ENCODE results near the gene DAD1. TPM values are rescaled to one million over a fixed set of nuclear protein-coding genes. Genes with fewer than 3 reads are reported as not detected.
A peak's percentile ranks its signal among the peaks of the same experiment; 100 is the strongest.

The DAD1 gene
- total RNA-seq, 2 experiments from 2014 or later, result 117 to 154 TPM

DNA sequence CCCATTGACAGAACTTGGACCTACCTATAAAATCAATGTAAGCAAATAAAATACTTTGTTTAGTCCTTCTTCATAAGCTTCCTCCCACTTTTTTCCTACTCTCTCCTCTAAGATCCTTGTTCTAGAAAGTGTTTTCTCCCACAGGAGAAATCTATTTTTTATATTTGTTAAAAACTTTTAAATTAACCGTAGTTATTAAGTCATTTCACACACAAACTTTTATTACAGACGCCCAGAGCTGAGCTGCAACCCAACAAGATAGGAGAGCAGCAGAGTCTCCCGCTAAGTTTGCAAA lies 27.7 kb downstream of the DAD1 start:
- H3K9me3 ChIP-seq (ENCODE audit: low read length), result no peaks in the 10 kb centered on the region
- no peak for DNase-seq (ENCODE audit: low spot score)
- H2AFZ ChIP-seq (ENCODE audit: low read length), result peak overlapping the region; percentile 43; the same call in 1 of the 2 replicates
- H3K9me2 ChIP-seq (ENCODE audit: insufficient read depth, low read length), result no peaks in the 10 kb centered on the region
- POLR2A ChIA-PET, result interaction anchor here (0.6 to 2.6 kb wide), 13 partner anchors 9 to 414 kb away, joined by 3 to 21 read pairs (median 3); no protein-coding TSS in a partner anchor
- peaks cover 28% of the 10 kb centered on the region for H3K36me3 ChIP-seq (ENCODE audit: insufficient read depth, low read length)
- no TSS peak for BruUV-seq (replicated peaks)
- H4K20me1 ChIP-seq (ENCODE audit: insufficient read depth, low read length), result no peaks in the 10 kb centered on the region
- CTCF ChIA-PET (ENCODE audit: unreplicated experiment), result interaction anchor here (0.7 to 2.5 kb wide), 3 partner anchors 9 to 85 kb away, joined by 3 to 9 read pairs (median 3); no protein-coding TSS in a partner anchor
- H3K27ac ChIP-seq (ENCODE audit: low read depth, low read length, poor library complexity, severe bottlenecking), result peak overlapping the region; percentile 83
- TF ChIP-seq EZH2phosphoT487 (IDR thresholded peaks at IDR 0.05; ENCODE audit: borderline replicate concordance, low read depth, low read length), result no peak
- TF ChIP-seq, protein P1, sequence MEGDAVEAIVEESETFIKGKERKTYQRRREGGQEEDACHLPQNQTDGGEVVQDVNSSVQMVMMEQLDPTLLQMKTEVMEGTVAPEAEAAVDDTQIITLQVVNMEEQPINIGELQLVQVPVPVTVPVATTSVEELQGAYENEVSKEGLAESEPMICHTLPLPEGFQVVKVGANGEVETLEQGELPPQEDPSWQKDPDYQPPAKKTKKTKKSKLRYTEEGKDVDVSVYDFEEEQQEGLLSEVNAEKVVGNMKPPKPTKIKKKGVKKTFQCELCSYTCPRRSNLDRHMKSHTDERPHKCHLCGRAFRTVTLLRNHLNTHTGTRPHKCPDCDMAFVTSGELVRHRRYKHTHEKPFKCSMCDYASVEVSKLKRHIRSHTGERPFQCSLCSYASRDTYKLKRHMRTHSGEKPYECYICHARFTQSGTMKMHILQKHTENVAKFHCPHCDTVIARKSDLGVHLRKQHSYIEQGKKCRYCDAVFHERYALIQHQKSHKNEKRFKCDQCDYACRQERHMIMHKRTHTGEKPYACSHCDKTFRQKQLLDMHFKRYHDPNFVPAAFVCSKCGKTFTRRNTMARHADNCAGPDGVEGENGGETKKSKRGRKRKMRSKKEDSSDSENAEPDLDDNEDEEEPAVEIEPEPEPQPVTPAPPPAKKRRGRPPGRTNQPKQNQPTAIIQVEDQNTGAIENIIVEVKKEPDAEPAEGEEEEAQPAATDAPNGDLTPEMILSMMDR (conservative IDR thresholded peaks at IDR 0.05; ENCODE audit: low read length), result no peak
- peaks cover 92% of the 10 kb centered on the region for H3K4me1 ChIP-seq (ENCODE audit: insufficient read depth, low read length, poor library complexity, severe bottlenecking)
- intact Hi-C loops (cut with micrococcal nuclease; ENCODE audit: unreplicated experiment), result no loop called here
- peak overlapping the region; percentile 61 for H3K4me2 ChIP-seq (ENCODE audit: low read length)
- peaks cover 17% of the 10 kb centered on the region; the same call in 1 of the 2 replicates for H3K79me2 ChIP-seq (ENCODE audit: insufficient read depth, low read depth, low read length)
- no peak overlapping the region for H3K4me3 ChIP-seq (ENCODE audit: low read depth, low read length, poor library complexity, severe bottlenecking)

DNA sequence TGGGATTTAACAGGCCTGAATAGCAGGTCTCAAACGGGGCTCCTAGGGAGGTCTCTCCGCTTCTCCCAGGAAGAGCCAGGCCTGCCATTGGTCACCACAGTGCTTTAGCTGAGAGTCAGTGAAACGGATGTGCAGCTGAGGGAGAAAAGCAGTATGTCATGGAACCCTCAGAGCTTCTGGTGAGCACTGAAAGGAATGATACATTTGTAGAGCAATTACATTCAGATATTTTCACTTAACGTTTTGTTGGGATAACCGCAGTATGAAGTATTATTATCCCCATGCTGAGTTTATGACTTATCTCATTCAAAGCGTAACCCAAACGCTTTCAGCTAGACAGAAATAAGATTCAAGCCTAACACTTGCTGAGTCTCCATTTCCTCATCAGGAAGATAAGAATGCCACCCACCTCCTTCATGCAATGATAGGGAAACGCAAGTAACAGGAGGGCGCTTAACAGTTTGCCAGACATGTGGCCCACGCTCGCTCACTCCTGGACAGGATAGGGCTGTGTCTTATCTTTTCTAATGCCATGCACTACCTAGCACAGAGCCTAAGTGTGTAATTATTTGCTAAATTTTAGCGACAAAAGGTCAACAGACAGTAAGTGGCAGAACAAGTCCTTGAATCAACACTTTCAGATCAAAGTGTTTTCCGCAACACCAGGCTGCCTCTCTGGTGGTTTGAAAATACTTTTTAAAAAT lies 28.2 kb downstream of the DAD1 start:
- intact Hi-C loops (cut with micrococcal nuclease; ENCODE audit: unreplicated experiment), result no loop called here
- POLR2A ChIA-PET, result interaction anchor here (0.6 to 2.6 kb wide), 18 partner anchors 10 to 414 kb away, joined by 3 to 21 read pairs (median 3); no protein-coding TSS in a partner anchor
- Histone ChIP-seq H3K9me2 (ENCODE audit: insufficient read depth, low read length) (no peaks in the 10 kb centered on the region), H2AFZ (ENCODE audit: low read length) (peak overlapping the region; percentile 43; the same call in 1 of the 2 replicates), H3K4me1 (ENCODE audit: insufficient read depth, low read length, poor library complexity, severe bottlenecking) (peaks cover 91% of the 10 kb centered on the region), H3K4me2 (ENCODE audit: low read length) (peak overlapping the region; percentile 61), H3K27ac (ENCODE audit: low read depth, low read length, poor library complexity, severe bottlenecking) (peak overlapping the region; percentile 83), H4K20me1 (ENCODE audit: insufficient read depth, low read length) (no peaks in the 10 kb centered on the region), H3K36me3 (ENCODE audit: insufficient read depth, low read length) (peaks cover 23% of the 10 kb centered on the region), H3K4me3 (ENCODE audit: low read depth, low read length, poor library complexity, severe bottlenecking) (no peak overlapping the region), H3K79me2 (ENCODE audit: insufficient read depth, low read depth, low read length) (peaks cover 12% of the 10 kb centered on the region; the same call in 1 of the 2 replicates), H3K9me3 (ENCODE audit: low read length) (no peaks in the 10 kb centered on the region)
- CTCF ChIA-PET (ENCODE audit: unreplicated experiment), result interaction anchor here (0.8 to 2.5 kb wide), 2 partner anchors 9 to 177 kb away, joined by 3 to 9 read pairs; no protein-coding TSS in a partner anchor
- DNase-seq (ENCODE audit: low spot score), result no peak
- no TSS peak for BruUV-seq (replicated peaks)
- TF ChIP-seq, protein P1 (conservative IDR thresholded peaks at IDR 0.05; ENCODE audit: low read length), result no peak
- no peak for TF ChIP-seq EZH2phosphoT487 (IDR thresholded peaks at IDR 0.05; ENCODE audit: borderline replicate concordance, low read depth, low read length)

DNA sequence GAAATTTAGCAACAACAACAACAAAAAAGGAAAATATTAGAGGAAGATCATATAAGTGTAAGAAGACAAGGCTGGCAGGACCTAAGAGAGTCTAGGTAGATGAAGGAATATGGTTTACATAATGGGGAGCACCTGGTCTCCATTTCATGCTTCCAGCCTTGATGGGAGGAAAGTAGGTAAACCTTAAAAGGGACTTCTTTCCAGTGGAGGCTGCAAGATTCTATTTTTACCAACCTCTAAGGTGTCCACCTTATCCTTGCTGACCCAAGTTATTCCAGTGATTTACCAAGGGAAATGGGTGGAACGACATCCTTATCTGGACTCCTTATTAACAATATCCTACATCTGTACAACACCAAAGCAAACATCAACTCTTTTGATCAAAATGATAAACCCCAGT lies 30.0 kb downstream of the DAD1 start:
- H3K27ac ChIP-seq (ENCODE audit: low read depth, low read length, poor library complexity, severe bottlenecking), result peak overlapping the region; percentile 97
- intact Hi-C loops (cut with micrococcal nuclease; ENCODE audit: unreplicated experiment), result loop anchor here (5.0 kb wide), 4 partner anchors 242 to 743 kb away; partner anchors contain the start of genes PPP1R3E and SLC7A7
- H3K9me3 ChIP-seq (ENCODE audit: low read length), result no peaks in the 10 kb centered on the region
- H3K4me2 ChIP-seq (ENCODE audit: low read length), result peak overlapping the region; percentile 79
- H2AFZ ChIP-seq (ENCODE audit: low read length), result peak overlapping the region; percentile 13; the same call in 1 of the 2 replicates
- ChIA-PET POLR2A (interaction anchor here (0.8 to 2.2 kb wide), 4 partner anchors 11 to 292 kb away, joined by 3 to 13 read pairs (median 6); no protein-coding TSS in a partner anchor), CTCF (ENCODE audit: unreplicated experiment) (no interaction called here)
- no peak overlapping the region for H3K4me3 ChIP-seq (ENCODE audit: low read depth, low read length, poor library complexity, severe bottlenecking)
- H3K9me2 ChIP-seq (ENCODE audit: insufficient read depth, low read length), result no peaks in the 10 kb centered on the region
- H4K20me1 ChIP-seq (ENCODE audit: insufficient read depth, low read length), result no peaks in the 10 kb centered on the region
- peaks cover 7% of the 10 kb centered on the region for H3K36me3 ChIP-seq (ENCODE audit: insufficient read depth, low read length)
- no peak for DNase-seq (ENCODE audit: low spot score)
- no peaks in the 10 kb centered on the region for H3K79me2 ChIP-seq (ENCODE audit: insufficient read depth, low read depth, low read length)
- no TSS peak for BruUV-seq (replicated peaks)
- no peak for TF ChIP-seq EZH2phosphoT487 (IDR thresholded peaks at IDR 0.05; ENCODE audit: borderline replicate concordance, low read depth, low read length)
- TF ChIP-seq, protein P1 (conservative IDR thresholded peaks at IDR 0.05; ENCODE audit: low read length), result no peak
- H3K4me1 ChIP-seq (ENCODE audit: insufficient read depth, low read length, poor library complexity, severe bottlenecking), result peaks cover 91% of the 10 kb centered on the region

Measured in OCI-LY7 (cell line).